H1 (cell line): ENCODE measurements around the gene INPP4B.

Source experiments
- CEBPB ChIP-seq: IDR thresholded peaks from 2 replicates; pipeline ENCODE4 v1.6.1; 2012; ENCODE audit warnings: low read depth, low read length
- EZH2 ChIP-seq: fragments of 200-600 bp; sonication (generic); IDR thresholded peaks from 2 replicates; pipeline ENCODE4 v1.7.1; 2012; ENCODE audit warnings: low read depth, mild to moderate bottlenecking, moderate library complexity, low read length, inconsistent platforms; ENCODE audit not compliant: severe bottlenecking
- JUND ChIP-seq: IDR thresholded peaks from 2 replicates; pipeline ENCODE4 v1.6.1; 2011; ENCODE audit warnings: mild to moderate bottlenecking, improper control_type of control experiment, low read length
- POLR2AphosphoS5 ChIP-seq: IDR thresholded peaks from 2 replicates; pipeline ENCODE4 v1.6.1; 2011; ENCODE audit warnings: low read depth, low read length
- TF ChIP-seq, protein P1 (sequence below): IDR thresholded peaks from 2 replicates; pipeline ENCODE4 v1.6.1; 2012; ENCODE audit warnings: inconsistent platforms

DNA sequence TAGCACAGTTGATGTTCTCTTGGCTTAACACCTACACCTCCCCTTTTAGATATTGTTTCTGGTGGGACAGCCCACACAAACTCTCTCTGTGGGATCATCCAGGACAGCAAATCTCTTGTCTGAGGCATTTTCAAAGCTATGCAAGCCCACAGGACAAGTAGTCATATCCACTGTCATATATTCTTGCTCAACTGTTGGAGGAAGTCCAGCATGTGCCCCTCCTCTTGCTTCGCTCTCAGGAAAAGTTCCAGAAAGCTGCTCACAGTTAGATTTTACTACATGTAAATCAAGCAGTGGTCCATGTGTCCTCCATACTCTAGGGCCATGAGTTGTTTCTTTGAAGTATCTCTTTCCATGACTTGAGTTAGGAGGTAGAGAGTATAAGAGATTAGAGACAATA lies 260.7 kb downstream of the INPP4B start:
- TF ChIP-seq JUND (no peak), POLR2AphosphoS5 (no peak), EZH2 (no peak), CEBPB (no peak)
- TF ChIP-seq, protein P1, sequence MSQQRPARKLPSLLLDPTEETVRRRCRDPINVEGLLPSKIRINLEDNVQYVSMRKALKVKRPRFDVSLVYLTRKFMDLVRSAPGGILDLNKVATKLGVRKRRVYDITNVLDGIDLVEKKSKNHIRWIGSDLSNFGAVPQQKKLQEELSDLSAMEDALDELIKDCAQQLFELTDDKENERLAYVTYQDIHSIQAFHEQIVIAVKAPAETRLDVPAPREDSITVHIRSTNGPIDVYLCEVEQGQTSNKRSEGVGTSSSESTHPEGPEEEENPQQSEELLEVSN: no peak
